ENCODE data around the gene MYT1.
"Not testable (repeated sequence)": the region's sequence is repeated elsewhere in the genome, so short reads cannot be mapped to it uniquely, and the experiment has no call there.

MYT1 gene

DNA sequence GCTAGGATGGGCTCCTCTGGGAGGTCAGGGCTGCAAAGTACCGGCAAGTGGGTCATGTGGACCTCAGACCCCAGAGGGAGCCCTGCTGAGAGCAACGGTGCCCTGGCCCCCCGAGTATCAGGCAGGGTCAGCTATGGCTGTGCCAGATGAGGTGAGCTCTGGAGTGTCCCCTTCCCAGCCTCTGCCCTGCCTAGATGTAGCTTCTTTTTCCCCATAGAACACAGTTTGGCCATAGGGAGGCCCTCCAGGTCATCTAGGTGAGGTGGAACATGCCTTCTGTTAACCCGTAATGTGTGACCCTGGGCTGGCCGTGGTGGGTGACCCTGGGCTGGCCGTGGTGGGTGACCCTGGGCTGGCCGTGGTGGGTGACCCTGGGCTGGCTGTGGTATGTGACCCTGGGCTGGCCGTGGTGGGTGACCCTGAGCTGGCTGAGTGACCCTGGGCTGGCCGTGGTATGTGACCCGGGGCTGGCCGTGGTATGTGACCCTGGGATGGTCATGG lies 70.1 kb downstream of the MYT1 start:
- DNase-seq (ENCODE audit: low read depth), result no peak

DNA sequence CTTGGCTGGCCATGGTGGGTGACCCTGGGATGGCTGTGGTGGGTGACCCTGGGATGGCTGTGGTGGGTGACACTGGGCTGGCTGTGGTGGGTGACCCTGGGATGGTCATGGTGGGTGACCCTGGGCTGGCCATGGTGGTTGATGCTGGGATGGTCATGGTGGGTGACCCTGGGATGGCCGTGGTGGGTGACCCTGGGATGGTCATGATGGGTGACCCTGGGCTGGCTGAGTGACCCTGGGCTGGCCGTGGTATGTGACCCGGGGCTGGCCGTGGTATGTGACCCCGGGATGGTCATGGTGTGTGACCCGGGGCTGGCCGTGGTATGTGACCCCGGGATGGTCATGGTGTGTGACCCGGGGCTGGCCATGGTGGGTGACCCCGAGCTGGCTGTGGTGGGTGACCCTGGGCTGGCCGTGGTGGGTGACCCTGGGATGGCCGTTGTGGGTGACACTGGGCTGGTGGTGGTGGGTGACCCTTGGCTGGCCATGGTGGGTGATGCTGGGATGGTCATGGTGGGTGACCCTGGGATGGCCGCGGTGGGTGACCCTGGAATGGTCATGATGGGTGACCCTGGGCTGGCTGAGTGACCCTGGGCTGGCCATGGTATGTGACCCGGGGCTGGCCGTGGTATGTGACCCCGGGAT lies 70.8 kb downstream of the MYT1 start:
- DNase-seq (ENCODE audit: low read depth), result not testable (repeated sequence)

DNA sequence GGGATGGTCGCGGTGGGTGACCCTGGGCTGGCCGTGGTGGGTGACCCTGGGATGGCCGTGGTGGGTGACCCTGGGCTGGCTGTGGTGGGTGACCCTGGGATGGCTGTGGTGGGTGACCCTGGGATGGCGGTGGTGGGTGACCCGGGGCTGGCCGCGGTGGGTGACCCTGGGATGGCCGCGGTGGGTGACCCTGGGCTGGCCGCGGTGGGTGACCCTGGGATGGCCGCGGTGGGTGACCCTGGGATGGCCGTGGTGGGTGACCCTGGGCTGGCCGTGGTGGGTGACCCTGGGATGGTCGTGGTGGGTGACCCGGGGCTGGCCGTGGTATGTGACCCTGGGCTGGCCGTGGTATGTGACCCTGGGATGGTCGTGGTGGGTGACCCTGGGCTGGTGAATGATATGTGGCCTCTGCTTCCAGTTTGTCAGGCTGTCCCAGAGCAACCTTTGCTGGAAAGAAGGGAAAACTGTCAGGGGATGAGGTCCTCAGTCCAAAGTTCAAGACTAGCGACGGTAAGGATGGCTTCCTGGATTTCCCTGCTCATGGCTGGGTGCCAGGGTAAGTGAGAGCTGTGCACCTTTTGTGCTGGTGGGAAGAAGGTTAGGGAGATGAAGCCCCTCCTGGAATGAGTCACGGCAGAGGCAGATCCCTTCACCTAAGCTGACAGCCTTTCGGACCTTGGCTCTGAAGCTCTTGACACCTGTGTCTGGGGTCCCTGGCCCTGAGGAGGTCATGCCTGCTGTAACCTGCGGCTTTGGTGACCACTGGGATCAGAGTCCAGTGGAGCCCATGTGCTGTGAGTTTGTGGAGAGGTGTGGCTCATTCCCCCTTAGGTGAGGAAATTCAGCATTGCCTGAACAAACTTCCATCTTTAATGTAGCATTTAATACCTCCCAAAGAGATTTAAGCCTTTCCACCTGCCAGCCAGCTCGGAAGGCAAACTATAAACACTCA lies 72.2 kb downstream of the MYT1 start:
- no peak for DNase-seq (ENCODE audit: low read depth)

DNA sequence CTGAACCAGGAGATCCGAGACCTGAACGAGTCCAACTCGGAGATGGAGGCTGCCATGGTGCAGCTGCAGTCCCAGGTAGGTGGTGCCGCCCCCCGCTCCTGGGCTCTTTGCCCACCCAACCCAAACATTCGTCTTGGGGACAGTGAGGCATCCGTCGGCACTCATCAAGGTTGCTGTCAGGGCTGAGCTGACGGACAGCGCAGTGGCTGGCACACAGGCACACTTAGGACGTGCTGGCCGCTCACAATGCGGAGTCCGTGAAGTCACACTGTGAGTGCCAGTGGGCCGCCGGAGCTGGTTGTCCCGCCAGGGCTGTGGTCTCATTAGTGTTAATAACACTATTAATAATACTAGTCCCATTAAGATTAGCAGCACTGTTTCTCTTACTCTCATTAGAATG lies 73.1 kb downstream of the MYT1 start:
- DNase-seq (ENCODE audit: low read depth), result no peak

DNA sequence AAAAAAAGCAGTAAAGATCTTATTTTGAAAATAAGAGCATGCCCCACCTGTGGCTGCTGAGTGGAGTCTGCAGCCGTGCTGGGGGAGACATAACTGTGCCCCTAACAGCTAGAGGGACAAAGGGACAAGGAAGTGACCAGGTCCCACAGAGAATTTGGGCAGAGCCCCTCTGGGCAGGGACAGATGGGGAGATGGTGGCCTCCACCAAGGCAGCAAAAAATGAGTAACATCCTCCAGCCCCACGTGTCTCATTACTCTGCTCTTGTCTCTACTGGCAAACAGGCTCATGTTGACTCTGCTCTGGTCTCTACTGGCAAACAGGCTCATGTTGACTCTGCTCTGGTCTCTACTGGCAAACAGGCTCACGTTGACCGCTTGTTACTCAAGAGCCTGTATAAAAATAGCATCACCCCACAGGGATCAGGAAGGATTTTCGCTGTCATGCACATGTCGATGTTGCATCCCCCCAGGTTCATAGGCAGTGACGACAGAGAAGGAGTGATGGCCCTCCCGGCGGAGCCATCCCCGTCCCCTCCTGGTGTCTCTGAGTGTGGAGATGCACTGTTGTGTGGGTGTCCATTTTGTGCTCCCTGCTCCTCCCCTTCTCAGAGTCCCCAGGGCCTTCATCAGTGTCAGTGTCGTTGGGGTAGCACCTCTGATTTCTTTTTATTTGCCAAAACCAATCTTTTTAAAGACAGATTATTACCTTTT lies 74.0 kb downstream of the MYT1 start:
- no peak for DNase-seq (ENCODE audit: low read depth)

DNA sequence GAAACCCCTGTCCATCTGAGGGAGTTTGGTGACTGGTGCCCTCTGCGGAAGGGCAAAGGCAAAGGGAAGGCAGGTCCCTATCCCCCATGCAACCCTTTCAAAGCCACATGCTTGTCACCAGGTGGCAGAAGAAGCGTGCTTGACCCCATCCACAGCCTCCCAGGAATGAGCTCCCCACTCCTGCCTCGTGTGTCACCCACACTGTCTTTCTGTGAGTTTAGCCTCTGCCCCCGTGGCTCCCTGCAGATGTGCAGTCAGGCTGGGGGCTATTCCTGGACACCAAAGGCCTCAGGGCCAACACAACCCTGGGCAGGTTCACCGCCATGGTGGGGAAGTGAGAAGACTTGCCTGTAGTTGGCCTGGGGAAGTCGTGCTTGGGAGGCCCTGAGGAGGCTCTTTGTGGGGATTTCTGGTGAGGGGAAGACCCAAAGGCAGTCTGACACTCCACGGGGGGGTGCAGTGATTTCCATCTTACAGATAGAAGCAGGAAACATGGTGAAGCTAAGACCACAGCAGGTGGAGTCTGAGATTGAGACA lies 74.7 kb downstream of the MYT1 start:
- no peak for DNase-seq (ENCODE audit: low read depth)

DNA sequence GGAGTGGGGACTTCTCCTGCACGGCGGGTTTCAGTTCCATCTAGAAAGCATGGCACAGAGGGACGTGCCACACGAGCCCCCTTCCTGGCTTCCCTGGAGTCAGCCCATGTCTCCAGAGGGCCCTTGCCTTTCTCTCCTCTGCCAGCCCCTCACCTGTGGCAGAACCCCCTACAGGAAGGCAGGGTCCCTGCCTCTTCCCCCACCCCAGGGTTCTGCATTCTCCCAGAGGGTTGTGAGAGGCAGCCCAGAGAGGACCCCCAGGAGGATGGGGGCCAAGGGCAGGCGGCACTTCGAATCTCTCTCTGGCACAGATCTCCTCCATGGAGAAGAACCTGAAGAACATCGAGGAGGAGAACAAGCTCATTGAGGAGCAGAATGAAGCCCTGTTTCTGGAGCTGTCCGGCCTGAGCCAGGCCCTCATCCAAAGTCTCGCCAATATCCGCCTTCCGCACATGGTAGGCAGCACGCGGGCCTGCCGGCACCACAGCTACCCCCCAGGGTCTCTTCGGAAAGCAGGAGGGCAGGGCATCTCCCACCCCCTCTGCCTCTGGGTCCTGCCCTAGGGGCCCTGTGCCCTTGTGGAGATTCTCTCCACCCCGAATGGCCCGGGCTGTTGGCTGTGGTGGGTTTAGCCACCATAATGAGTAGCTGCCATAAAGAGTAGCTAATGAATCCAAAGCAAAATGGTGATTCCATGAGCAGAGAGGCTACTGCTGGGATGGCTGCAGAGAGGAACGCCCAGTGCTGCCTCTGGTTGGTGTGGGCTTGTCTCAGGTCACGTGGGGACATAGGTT lies 75.4 kb downstream of the MYT1 start:
- no peak for DNase-seq (ENCODE audit: low read depth)

DNA sequence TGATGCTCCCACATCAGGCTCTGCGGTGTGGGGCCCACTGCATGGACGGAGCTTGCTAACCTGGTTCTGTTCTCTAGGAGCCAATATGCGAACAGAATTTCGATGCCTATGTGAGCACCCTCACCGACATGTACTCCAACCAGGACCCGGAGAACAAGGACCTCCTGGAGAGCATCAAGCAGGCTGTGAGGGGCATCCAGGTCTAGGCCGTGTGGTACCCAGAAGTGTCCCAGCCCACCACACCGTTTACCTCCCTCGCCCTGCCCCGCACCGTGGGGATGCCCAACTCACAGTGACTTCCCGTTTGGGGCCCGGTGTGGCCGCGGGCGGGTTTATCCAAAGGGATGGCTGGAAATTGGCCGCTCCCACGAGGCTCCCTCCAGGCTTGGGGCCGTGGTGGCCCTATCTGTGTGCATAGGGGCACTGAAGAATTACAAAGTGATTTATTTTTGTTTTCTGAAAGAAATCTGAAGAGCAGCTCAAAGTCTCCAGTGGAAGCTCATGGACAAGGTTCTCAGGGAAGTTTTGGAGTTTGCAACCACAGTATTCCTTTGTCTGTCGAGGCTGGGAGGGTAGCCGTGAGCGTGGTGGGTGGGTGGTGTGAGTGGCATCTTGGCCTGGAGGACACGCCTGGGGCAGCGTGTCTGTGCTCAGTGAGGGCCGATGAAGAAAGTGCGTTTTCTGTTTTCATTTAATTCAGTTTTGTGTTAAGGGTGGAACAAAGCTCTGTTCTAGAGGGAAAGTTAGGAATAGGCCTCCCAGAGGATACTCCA lies 76.2 kb downstream of the MYT1 start:
- DNase-seq (ENCODE audit: low read depth), result no peak

DNA sequence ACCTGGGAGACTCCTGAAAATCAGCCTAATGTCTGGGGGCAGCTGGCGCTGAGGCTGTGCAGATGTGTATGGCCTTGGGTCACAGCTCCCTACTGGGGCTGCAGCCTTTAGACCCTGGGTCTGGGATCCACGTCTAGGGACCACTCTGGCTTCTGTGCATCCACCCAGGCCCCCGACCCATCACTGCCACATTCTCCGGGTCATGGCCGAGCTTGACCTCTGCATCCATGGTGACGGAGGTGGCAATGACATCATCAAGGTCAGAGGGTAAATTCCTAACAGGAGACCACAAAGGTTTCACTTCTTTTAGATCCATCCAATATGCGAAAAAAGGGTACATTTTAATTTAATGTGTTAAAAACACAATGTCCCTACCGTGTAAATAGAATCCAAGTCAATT lies 76.8 kb downstream of the MYT1 start:
- no peak for DNase-seq (ENCODE audit: low read depth)

DNA sequence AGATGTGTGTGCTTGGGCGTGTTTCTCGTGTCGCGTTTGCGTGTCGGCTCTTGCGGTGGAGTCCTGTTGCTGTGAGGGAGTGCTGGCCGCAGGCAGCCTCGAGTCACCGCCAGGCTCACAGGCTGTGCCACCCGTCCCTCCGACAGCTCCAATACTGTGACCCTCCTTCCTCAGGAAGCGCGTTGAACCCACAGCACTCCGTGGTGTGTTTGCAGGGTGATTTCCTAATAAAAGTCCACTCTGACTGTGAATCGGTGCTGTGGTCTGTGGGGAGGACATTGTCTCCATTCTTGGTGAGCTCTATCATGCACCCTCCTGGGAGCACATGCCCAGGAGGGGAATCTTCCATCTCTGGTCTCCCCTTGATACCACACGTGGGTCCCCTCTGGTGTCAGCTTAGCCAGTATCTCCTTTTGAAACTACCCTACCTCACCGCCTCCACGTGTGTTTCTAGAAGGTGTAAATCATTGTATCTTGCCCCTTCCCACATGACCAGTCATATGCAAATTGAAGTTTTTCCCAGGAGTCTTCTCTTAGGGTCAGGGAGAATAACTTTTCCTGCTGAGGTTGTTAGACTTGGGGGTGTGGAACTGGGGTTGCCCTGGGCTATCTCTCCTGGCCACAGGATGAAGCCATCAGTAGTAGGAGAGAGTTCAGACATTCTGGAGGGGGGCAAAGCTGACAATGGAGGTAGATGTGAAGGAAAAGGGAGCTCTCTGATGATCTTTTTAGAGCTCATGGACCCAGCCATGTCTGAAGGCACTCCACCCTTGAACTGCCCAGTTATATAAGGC lies 77.9 kb downstream of the MYT1 start:
- DNase-seq (ENCODE audit: low read depth), result no peak

DNA sequence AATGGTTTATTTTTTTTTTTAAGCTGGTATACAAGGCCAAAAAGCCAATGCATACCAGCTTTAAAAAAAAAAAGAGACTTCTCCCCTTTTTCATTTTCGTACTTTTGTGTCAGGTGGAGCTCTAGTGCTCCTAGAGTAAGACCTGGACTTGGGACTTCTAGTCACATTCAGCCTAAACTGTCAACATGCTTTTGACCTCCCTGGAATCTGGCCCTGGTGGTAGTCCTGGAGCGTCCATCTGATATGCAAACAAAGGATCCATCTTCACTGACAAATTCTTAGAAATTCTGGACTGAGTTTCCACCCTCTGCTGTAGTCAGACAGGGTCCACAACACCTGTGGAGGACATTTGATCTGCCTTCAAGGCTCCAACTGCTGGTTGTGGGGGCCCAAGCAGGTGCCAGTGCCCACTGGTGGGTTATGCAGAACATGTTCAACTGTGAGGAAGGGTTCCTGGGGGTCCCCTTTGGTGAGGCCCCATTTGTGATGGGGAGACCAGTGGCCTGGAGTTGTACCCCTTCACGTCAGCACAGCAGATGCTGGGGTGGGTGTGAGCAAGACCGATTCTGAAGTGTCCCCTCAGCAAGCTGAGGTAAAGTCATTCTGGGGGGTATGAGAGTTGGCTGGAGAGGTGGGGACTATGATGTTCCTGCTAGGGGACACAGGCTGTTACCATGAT lies 78.7 kb downstream of the MYT1 start:
- no peak for DNase-seq (ENCODE audit: low read depth)

DNA sequence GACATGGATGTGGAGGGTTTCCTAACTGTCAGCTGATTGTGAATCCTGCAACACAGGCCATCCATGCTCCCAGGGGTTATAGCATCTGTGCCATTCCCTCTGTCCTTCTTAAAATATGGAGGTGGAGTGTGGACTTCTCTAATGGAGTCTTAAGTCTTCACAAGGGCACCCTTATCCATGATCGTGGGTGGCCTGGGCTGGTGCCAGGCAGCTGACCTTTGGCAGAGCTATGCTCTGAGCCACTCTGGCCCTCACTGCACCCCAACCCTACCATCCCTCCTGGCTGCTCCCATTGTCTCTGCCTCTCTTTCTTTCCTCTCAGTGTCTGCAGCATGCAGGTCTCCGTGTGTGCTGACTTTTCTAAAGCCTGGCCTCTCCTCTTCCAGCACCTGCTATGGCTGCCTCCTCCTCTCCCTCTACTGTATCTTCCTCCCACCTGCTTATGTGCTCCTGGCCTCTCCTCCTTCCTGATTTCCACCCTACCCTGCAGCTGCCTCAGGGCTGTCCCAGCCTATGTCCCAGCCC lies 80.1 kb downstream of the MYT1 start:
- no peak for DNase-seq (ENCODE audit: low read depth)

DNA sequence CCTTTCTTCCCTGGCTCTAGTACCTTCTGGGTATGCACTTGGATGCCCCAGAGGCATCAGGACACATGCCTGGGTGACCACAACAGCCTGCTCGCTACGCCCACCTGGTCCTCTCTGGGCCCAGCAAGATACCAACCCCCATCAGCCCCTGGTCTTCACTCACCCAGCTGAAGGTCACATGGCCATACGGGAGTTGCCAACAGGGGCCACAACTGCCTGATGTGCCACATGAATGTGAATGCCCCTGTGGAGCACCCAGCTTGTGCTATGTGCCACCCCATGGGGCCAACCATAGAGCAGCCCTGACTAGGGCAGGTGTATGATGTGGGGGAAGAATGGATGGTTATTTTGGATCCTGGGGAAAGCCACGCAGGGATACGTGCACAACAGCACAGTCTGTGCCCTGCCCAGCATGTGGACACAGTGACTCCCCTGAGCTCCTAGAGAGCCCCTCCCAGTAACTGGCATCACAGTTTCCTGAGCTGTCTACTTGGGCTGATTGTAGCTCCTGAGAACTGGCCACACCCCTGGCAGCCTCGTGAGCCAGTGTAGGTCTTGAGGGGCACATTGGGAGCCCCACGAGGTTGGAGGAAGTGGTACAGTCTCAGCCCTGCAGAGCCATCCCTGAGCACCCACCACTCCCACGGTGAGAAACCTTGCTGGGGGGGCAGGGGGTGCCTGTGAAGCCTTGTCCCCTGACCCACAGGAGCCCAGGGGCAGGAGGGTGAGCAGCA lies 80.8 kb downstream of the MYT1 start:
- DNase-seq (ENCODE audit: low read depth), result no peak

DNA sequence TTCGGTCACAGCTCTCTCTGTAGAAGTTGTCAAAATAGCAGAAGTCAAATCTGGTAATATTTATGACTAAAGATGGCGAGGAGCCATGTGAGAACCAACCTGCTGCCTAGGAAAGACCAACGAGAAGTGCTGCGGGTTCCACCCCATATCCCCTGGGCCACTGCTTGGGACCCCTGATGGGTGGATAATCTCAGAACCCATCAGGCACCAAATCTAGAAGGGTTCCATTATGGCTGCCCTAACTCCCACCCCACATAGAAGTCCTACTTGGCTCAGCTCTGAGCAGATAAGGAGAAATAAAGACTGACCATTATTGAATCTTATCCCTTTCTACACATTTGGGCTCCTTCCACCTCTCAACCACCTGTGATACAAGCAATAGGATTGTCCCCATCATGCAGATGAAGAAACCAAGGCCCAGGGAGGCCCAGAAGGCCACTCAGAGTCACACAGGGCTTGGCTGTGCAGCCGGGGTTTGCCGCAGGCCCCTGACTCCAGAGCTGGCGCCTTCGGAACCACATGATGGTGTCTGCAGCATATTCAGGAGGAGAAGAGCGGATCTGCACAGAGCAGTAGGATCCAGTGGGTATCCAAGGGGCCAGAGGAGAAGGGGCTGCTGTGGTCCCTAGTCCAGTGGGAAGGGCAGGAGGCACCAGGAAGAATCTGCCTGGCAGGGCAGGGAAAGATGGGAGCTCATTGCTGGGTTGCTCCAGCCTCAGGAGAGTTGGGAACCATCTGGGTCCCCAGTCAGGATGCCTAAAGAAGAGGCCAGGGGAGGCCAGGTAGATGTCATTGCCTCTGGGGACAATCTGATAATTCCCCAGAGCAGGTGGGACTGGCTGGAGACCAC lies 81.7 kb downstream of the MYT1 start:
- no peak for DNase-seq (ENCODE audit: low read depth)

DNA sequence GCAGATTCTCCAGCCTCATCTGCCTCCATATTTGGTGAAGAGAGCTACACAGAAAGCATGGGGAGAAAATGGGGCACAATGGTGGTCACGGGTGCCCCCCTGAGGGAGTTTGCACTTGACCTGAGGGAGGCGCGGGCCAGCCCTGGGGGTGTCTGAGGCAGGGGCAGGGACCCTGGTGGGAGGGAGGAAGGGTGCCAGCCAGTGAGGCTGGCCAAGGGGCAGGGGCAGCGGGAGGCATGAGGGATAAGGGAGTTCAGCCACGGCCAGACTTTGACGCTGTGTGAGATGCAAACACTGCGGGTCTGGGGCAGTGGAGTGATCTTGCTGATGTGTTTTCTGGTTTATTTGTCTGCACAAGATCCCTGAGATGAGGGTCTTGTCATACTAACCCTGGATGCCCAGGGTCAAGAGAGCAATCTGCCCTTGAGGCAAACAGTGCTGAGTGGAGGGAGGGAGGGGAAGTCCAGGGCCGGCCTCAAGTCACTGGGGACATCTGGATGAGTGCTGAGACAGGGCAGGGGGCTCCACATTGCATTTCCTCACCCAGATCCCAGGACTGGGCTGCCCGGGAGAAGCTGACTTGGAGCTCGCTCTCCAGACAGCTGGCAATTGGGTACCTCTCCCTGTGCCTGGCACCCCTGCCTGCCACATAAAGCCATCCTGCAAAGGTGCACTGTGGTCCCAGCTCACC lies 82.5 kb downstream of the MYT1 start:
- DNase-seq (ENCODE audit: low read depth), result no peak

DNA sequence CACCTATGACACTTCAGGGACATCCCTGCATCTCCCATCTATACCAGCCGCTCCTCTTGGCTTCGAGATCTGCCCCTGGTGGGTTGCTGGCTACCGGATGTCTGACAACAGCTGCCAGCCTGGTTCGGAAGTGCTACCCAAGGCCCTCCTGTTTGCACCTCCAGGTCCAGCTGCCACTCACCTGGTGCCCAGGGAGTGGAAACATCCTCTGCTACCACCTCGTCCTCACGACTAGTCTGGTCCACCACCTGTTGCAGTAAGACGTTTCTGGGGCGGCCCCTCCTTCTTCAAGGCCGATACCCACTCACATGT lies 83.0 kb downstream of the MYT1 start:
- DNase-seq (ENCODE audit: low read depth), result no peak

Measured in non-pigmented ciliary epithelial cell (primary cell).